ENCODE measurements around the gene PXMP4.

The PXMP4 gene

GRCh38 chr20:33719989-33720709, at the start of gene PXMP4:
PXMP4 (minus strand) TSS chr20:33720310; CDS start chr20:33720207, 103 bp downstream.
- peak; percentile 99 for DNase-seq (ENCODE audit: low read depth)

DNA sequence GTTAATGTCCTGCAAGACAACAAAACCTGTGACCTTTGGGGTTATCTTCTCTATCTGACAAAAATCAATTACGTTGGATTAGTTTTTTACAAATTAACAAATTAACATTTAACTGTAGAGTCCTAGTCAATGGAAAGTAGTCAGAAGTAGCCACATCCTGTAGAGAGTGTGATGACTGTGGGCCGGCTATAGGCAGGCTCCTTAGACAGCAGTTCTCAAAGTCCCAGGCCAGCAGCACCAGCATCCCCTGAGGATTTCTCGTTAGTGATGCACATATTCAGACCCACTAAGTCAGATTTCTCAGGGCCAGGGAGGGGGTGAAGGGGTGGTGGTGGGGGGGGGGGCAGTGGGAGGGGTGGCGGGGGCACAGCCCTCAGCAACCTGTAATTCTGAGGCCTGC, 48.9 kb upstream of the PXMP4 start:
- no peak for DNase-seq (ENCODE audit: low read depth)

DNA sequence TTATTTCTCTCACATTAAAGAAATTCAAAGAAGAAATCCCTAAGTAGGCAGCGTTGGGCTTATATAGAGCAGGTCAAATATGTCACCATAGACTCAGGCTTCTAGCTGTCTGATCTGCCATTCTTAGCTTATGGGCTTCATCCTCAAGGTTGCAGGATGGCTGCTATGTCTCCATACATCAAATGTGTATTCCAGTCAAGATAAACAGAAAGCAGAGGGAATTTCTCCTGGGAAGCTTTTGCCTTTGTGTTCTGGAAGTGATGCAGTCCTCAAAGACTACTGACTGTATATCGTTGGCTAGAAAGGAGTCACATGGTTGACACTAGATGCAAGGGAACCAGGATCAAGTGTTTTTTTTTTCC, 47.6 kb upstream of the PXMP4 start:
- no peak for DNase-seq (ENCODE audit: low read depth)

DNA sequence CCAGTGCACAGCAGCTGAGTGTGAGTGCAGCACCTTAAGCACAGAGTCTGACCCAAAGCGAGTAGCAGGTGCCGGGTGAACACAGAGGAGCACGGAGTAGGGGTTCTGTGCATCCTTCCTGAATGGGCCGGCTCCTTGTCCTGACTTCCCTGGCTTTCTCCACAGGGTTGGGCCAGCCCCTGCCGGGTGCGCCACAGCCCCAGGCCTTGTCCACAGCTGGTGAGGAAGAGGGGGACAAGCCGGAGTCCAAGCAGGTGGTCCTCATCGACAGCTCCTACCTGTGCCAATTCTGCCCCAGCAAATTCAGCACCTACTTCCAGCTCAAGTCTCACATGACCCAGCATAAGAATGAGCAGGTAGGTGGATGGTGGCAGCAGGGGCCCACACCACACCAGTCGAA, 46.6 kb upstream of the PXMP4 start:
- no peak for DNase-seq (ENCODE audit: low read depth)

- DNase-seq (ENCODE audit: low read depth) = no peak
These were observed 45.5 kb upstream of the PXMP4 start for GRCh38 chr20:33765592-33765991.

DNA sequence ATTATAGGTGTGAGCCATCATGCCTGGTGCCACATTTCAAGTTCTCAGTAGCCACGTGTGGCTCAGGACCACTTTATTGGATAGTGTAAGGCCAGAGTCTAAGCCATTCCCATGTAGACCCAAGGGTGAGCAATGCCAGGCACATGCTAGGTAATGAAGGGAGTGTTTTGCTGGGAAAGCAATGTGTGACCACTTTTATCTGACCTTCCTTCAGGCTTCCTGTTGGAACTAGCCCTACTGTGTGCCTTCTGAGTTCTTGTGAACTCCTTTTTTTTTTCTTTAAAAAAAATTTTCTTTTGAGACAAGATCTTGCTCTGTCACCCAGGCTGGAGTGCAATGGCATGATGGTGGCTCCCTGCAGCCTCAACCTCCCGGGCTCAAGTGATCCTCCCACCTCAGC, 45.0 kb upstream of the PXMP4 start:
- no peak for DNase-seq (ENCODE audit: low read depth)

DNA sequence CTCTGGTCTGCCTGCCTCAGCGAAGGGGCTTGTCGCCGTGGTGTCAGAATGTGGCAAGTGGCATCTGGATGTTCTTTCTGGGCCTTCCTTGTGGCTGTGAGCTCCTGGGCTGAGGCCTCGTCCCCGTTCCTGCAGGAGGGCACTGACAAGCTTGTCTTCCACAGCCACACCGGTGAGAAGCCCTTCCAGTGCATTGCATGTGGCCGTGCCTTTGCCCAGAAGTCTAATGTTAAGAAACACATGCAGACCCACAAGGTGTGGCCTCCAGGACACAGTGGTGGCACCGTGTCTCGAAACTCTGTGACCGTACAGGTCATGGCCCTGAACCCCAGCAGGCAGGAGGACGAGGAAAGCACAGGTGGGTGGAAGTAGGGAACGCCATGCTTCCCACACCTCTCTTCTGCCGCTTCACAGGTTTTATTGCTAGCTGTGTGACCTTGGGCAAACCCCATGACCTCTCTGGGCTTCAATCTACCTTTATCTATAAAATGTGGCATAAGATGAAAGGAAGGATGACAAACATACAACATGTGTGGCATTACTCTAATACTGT, 41.7 kb upstream of the PXMP4 start:
- DNase-seq (ENCODE audit: low read depth) = no peak

GRCh38 chr20:33757458-33757857, 37.3 kb upstream of the PXMP4 start:
- DNase-seq (ENCODE audit: low read depth) = no peak

GRCh38 chr20:33757046-33757445, 36.9 kb upstream of the PXMP4 start:
- DNase-seq (ENCODE audit: low read depth) = no peak

- DNase-seq (ENCODE audit: low read depth) = peak; percentile 26
These were observed 35.9 kb upstream of the PXMP4 start for GRCh38 chr20:33755936-33756490.

DNA sequence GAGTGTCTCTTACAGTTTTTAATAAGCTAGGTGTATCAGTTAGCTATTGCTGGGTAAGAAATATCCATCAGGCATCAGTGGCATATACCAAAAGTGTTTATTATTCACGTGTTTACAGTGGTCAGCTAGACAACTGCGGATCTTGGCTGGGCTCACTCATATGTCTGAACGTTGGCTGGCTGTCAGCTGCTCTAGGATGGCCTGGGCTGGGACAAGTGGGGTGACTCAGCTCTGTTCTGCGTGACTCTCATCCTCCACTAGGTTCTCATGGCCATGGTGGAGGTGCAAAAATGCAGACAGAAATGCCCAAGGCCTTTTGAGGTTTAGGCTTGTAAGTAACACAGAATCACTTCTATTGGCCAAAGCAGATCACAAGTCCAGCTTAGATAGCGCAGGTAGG, 33.7 kb upstream of the PXMP4 start:
- DNase-seq (ENCODE audit: low read depth) = peak; percentile 9

- no peak for DNase-seq (ENCODE audit: low read depth)
These were observed 33.0 kb upstream of the PXMP4 start for GRCh38 chr20:33753143-33753542.

DNA sequence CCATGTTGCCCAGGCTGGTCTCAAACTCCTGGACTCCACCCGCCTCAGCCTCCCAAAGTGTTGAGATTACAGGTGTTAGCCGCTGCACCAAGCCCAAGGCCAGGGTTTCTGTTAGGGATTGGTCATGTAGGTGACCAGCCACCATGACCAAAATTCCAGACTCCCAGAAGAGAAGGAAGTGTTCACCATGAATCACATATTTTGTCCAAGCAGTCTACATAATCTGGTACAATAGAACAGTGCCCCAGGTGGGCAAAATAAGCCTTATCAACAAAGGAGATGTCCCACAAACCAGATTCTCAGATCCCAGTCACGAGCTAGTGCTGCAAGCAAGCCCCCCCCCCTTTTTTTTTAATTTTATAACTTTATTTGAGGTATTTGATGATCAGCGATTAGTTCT, 31.7 kb upstream of the PXMP4 start:
- DNase-seq (ENCODE audit: low read depth) = no peak

DNA sequence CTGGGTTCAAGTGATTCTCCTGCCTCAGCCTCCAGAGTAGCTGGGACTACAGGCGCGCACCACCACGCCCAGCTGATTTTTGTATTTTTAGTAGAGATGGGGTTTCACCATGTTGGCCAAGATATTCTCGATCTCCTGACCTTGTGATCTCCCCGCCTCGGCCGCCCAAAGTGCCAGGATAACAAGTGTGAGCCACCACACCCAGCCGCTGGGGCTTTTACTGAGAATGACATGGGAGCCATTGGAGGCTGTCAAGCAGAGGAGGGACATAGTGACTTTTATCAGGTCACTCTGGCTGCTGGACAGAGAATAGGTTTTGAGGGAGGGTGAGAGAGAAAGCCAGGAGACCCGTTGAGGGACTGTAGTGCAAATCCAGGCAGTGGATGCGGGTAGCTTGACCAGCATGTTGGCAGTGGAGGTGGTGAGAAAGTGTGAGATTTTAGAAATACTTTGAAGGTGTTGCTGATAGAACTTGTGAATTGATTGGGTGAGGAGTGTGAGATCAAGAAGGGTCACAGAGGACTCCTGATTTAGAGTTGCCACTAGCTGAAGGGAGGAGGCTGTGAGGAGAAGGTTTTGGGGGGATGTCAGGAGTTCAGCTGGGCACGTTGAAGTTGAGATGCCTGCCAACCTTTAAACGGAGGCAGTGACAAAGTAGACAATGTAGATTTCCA, 26.4 kb upstream of the PXMP4 start:
- DNase-seq (ENCODE audit: low read depth) = no peak

DNA sequence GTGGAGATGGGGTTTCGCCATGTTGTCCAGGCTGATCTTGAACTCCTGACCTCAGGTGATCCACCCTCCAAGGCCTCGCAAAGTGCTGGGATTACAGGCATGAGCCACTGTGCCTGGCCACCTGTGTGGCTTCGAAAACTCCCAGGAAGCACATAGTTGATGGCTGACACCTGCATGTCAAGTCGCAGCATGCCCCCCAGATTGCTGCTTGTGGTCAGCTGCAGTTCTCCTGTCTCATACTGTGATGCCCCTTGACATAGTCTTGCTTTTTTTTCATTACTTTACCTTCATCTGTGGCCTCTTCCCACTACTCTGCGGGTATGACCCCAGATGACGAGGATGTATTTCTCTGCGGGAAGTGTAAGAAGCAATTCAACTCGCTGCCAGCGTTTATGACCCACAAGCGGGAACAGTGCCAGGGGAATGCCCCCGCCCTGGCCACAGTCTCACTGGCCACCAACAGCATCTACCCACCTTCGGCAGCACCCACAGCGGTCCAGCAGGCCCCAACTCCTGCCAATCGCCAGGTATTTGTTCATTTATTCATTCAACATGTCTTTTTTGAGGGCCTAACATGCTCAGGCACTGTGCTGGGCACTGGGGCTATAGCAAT, 24.8 kb upstream of the PXMP4 start:
- no peak for DNase-seq (ENCODE audit: low read depth)

DNA sequence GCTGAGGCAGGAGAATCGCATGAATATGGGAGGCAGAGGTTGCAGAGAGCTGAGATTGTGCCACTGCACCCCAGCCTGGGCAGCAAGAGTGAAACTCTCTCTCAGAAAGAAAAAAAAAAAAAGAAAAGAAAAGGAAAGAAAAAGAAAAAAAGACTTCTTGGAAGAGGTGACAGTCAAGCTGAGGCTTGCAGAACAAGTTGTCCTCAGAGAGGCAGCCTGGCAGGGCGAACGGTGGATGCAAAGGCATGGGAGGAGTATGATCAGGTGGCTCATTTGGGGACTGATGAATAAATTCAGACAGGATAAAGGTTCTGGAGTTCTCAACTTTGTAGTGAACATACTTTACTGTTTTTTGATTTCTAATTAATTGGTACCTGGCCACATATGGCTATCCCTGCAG, 24.1 kb upstream of the PXMP4 start:
- DNase-seq (ENCODE audit: low read depth) = no peak

DNA sequence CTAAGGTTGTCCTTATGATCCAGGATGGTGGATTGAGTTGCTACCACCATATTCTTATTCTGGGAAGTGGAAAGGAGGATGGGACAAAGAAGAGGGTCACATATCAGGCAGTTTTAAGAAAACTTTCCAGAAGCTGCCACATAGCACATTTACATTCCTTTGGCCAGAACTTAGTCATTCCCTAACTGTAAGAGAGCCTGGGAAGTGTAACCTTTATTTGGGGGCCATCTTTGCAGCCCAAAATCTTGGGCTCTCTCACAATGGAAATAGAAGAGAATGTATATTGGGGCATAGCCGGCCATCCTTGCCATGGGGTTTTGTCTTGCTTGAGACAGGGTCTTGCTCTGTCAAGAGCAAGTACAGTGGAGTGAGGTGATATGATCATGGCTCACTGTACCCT, 20.1 kb upstream of the PXMP4 start:
- no peak for DNase-seq (ENCODE audit: low read depth)

DNA sequence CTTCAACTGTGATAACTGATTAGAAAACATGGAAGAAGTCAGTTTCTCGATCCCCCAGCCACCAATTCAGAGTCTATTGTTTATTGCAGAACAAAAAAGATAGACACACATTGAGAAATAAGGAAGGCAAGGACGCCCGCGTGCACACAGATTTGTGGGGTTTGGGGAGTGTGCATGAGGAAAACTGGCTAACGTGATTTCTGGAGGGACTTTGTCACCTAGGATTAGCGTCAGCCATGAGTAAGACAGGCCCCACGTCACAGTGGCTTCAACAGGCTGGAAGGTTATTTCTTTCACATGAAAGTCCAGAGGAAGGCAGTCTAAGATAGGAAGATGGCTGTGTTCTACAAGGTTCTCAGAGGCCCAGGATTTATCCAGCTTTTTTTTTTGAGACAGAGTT, 19.4 kb upstream of the PXMP4 start:
- no peak for DNase-seq (ENCODE audit: low read depth)

DNA sequence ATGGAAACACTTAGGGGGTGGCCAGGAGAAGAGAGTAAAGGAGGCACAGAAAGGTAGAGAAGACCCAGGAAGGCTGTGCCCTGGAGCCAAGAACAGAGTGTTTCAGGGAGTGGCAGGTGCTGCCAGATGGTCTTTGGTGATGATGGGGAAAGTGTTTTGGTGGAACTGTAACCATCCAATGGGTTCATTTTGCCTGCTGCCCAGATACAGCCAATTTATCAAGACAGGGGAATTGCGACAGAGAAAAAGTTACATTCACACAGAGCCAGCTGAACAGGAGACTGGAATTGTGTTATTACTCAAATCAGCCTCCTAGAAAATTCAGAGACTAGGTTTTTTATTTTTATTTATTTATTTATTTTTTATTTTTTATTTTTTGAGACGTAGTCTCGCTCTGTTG, 16.9 kb upstream of the PXMP4 start:
- no peak for DNase-seq (ENCODE audit: low read depth)

DNA sequence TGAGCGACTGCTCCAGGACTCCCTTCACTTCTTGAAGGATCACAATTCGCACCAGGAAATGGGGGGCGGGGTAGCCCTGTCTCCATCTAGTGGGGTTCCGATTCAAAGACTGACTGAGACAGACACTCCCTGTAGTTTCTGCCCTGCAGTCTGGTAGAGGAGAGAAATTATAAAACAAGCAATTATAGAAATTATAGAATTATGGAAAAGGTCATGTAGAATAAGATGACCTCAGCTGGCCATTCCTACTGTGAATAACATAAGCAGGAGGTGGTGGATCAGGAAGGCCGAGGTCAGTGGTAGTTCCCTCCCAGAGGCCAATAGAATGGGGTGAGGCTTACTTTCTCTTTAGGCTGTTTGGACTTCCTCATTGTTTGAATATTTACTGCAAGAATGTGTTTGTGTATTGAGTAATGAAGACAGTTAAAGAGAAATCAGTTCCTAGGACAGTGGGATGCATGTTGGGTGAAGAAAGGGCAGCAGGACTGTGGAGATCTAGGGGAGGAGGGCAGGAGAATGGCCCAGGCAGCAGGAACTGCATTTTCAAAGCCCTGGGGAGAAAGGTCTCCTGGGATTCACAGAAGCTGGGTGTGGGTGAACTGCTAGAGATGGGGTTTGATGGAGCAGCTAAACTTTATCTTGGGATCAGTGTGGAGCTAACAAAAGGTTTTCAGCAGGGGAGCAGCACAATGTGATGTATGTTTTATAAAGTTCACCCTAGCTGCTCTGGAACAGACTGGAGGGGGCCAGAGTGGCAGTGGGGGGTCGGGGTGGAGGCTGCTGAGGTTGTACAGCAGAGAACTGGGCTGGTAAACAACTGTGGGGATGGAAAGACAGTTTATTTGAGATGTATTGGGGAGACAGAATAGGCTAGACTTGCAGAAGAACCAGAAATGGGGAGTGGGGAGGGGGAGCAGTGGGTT, 13.8 kb upstream of the PXMP4 start:
- peak; percentile 92 for DNase-seq (ENCODE audit: low read depth)

DNA sequence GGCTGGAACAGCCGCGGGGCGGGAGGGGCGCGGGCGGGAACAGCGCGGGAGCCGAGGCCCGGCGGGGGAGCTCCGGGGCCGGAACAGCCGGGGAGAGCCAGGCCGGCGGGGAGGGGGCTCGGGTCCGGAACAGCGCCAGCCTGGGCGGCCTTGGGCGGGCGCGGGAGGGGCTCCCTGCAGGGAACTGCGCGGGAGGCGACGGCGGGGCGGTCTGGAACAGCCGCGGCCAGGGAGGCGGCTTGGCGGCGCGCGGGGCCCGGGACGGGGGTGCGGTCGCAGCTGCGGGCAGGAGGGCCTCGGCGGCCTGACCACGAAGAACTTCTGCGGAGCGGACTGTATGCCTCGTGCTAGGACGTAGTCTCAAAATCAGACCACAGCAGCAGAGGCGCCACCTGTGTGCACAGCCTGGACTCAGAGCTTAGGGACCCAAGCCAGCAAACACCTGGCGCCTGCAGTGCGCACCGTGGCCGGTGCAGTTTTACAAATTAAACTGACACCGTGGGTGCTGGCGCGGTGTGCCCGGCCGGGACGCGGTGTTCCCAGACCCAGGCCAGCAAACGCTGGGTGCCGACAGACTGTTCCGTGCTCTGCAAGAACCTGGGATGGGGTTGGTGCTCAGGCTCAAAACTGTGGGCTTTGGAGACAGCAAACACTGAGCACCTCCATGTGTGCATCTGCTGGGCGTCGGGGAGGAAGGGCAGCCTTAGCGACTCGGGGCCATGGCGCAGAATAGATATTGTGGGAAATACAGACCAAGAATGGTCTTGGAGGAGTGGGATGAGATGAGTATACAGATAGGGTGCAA, 12.3 kb upstream of the PXMP4 start:
- peak; percentile 72 for DNase-seq (ENCODE audit: low read depth)

Data from amniotic epithelial cell (primary cell).